Right atrium auricular region (tissue), 2 donors: ENCODE results near the gene HS1BP3. TPM values are rescaled to one million over a fixed set of nuclear protein-coding genes. Genes with fewer than 3 reads are reported as not detected.

Experiments
- DNase-seq: peaks from one replicate; pipeline ENCODE4 v3.0.0-alpha.2; 2019; ENCODE audit warnings: low spot score
- H3K27ac ChIP-seq, 2 donors: fragments of 200-600 bp; sonication (generic); 1 replicate in 1 of 2; 2 replicates in 1 of 2; pipeline ENCODE4 v1.5.1; 2016 to 2019
- H3K27me3 ChIP-seq, 2 donors: fragments of 200-600 bp; sonication (generic); one replicate each; pipeline versions ENCODE4 v1.5.1 to v1.6.0; 2017 to 2019
- H3K36me3 ChIP-seq: fragments of 200-600 bp; sonication (generic); one replicate; pipeline ENCODE4 v1.5.1; 2016
- H3K4me1 ChIP-seq, 2 donors: fragments of 200-600 bp; sonication (generic); one replicate each; pipeline versions ENCODE4 v1.5.1 to v1.6.0; 2017 to 2019
- H3K4me3 ChIP-seq, 2 donors: fragments of 200-600 bp; sonication (generic); 1 replicate in 1 of 2; 2 replicates in 1 of 2; pipeline ENCODE4 v1.5.1; 2017 to 2019; ENCODE audit warnings: mild to moderate bottlenecking in 1 of 2, moderate library complexity in 1 of 2
- H3K9me3 ChIP-seq, 2 donors: fragments of 200-600 bp; sonication (generic); one replicate each; pipeline ENCODE4 v1.5.1; 2019
- total RNA-seq, 2 donors: library from RNA; depleted of rRNA; stranded (reverse); fragments of >200 nt; gene quantifications; one replicate each; pipeline ENCODE4 v1.1.0, GENCODE V29; 2016
- TF ChIP-seq, protein P1 (sequence below), 2 donors: fragments of 200-600 bp; sonication (generic); IDR thresholded peaks; one replicate each; pipeline ENCODE4 v1.5.1; 2019; ENCODE audit warnings: antibody characterized with exemption in 2 of 2

HS1BP3 gene
- total RNA-seq, 2 donors from 2014 or later, result 19.5 to 26.0 TPM

DNA sequence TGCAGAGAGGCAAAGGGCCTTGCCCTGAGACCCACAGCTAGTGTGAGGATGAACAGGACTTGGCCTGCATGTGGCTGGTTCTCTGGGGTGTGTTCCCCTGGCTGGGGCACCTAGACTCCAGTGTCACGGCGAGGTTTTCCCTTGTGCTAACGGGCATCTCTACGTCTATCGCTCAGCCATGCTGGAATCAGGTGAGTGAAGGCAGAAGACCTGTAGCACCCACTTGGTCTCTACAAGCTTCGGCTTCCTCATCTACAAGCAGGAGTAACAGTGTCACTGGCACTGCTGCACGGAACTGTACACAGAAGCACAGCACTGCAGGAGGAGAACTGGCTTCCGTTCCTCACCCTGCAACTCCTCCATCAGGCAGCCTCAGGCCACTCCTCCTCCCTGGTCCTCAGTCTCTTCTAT is 30.6 kb downstream of the HS1BP3 start:
- DNase-seq, result no peak
- H3K36me3 ChIP-seq, result peaks cover 50% of the 10 kb centered on the region

DNA sequence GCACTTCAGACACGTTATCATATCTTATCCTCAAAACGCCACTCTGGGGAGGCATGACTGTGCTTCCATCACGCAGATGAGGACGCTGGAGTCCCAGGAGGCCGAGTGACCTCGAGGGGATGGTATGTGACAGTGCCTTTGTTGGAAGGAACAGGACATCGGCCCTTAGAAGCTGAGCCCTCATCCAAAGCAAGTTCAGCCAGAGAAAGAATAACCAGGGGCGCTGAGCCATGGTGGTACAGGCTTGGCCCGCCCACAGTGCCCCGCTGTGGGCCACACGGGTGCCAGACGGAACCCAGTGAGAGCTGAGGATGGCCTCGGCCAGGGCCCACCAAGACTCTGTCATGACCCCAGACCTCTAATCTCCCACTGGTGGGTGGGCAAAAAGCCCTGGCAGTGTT is 31.3 kb downstream of the HS1BP3 start:
- H3K36me3 ChIP-seq, result peaks cover 49% of the 10 kb centered on the region
- H3K9me3 ChIP-seq, result no peaks in the 10 kb centered on the region
- TF ChIP-seq, protein P1, sequence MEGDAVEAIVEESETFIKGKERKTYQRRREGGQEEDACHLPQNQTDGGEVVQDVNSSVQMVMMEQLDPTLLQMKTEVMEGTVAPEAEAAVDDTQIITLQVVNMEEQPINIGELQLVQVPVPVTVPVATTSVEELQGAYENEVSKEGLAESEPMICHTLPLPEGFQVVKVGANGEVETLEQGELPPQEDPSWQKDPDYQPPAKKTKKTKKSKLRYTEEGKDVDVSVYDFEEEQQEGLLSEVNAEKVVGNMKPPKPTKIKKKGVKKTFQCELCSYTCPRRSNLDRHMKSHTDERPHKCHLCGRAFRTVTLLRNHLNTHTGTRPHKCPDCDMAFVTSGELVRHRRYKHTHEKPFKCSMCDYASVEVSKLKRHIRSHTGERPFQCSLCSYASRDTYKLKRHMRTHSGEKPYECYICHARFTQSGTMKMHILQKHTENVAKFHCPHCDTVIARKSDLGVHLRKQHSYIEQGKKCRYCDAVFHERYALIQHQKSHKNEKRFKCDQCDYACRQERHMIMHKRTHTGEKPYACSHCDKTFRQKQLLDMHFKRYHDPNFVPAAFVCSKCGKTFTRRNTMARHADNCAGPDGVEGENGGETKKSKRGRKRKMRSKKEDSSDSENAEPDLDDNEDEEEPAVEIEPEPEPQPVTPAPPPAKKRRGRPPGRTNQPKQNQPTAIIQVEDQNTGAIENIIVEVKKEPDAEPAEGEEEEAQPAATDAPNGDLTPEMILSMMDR (IDR thresholded peaks at IDR 0.05), result no peak
- DNase-seq, result no peak
- H3K4me1 ChIP-seq, result peaks cover 0 to 91% of the 10 kb centered on the region in 2 donors
- H3K4me3 ChIP-seq, result no peak overlapping the region
- no peaks in the 10 kb centered on the region for H3K27me3 ChIP-seq
- peak overlapping the region; percentile 96 to 97 for H3K27ac ChIP-seq

More for the DNA sequence above, 30.6 kb downstream of the HS1BP3 start:
- Histone ChIP-seq H3K27ac (peak overlapping the region; percentile 96 to 97), H3K9me3 (no peaks in the 10 kb centered on the region), H3K4me3 (no peak overlapping the region), H3K27me3 (no peaks in the 10 kb centered on the region), H3K4me1 (peaks cover 0 to 91% of the 10 kb centered on the region in 2 donors)
- TF ChIP-seq, protein P1 (IDR thresholded peaks at IDR 0.05), result no peak

DNA sequence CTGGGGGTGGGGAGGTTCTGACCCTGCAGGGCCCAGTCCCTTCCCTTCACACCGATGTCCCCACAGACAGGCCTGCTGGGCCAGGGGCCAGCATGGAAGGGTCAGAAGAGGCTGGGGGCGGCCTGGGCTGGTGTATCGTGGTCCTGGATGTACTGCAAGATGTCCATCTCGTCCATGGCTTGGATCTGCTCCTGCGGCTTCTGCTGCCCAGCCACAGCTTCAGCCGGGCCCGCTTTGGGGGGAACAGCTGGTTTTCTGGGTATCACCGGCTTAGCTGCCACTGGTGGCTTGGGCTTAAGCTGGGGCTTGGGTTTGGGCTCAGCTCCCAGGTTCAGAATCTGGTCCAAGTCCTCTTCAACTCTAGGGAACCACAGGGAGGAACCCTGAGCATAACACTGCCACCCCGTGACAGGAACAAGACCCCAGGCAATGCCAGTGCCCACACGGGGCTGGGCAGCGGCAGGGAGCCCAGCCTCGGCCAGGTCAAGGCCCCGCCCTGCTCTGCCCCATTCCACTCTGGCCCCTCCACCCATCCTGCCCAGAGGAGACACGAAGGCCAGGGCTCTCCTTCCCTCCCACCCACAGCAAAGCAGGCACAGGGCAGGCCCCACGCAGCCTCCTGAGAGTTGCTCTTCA is 31.9 kb downstream of the HS1BP3 start:
- Histone ChIP-seq H3K4me3 (no peak overlapping the region), H3K36me3 (peaks cover 43% of the 10 kb centered on the region), H3K4me1 (peaks cover 0 to 93% of the 10 kb centered on the region in 2 donors), H3K9me3 (no peaks in the 10 kb centered on the region), H3K27ac (peak overlapping the region; percentile 96 to 97), H3K27me3 (no peaks in the 10 kb centered on the region)
- TF ChIP-seq, protein P1 (IDR thresholded peaks at IDR 0.05), result no peak
- DNase-seq, result no peak

DNA sequence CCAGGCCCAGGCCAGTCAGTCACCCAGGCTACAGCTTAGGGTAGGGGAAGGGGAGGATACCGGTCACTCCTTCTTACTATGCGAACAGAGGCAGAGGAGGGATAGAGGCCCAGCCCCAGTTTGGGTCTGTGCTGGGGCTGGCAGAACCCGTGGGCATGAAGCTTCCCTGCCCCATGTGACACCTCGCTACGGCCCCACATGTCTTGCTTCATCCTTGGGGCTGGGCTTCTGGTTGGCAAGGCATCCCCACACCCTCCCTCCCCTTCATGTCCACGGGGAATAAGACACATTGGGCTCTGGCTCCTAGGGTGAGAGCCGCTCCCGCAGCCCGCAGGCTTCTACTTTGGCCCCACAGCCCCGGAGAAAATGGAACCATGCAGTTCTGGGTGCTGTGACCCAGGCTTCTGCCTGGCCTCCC is 32.4 kb downstream of the HS1BP3 start:
- H3K36me3 ChIP-seq, result peaks cover 38% of the 10 kb centered on the region
- H3K9me3 ChIP-seq, result no peaks in the 10 kb centered on the region
- H3K27ac ChIP-seq, result peak overlapping the region; percentile 96 to 97
- DNase-seq, result no peak
- H3K4me3 ChIP-seq, result no peak overlapping the region
- TF ChIP-seq, protein P1 (IDR thresholded peaks at IDR 0.05), result no peak
- H3K27me3 ChIP-seq, result no peaks in the 10 kb centered on the region
- H3K4me1 ChIP-seq, result peaks cover 0 to 94% of the 10 kb centered on the region in 2 donors

DNA sequence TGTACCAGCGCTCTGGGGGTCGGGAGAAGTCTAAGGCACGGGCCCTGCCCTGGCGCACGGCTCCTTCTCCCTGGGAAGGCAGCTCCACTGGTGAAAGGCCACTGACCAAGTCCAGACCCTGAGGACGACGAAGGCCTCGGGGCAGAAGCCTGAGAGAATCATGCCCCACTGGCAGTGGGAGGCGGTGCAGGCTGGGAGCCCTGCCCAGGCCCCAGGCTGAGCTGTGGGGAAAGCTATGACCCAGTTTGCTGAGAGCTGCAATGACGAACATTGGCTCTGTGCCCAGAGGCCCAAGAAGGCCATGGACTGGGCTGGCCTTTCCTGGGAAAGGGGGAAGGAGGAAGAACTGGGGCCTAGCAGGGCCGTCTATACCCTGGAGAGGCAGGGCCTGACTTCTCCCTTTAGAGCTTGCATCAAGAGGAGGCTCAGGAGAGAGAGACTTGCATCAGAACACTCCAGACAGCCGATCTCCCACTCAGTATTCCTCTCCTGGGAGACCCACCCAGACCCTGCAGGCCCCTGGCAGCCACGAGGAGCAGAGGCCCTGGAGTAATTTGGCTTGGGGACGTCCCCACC is 32.9 kb downstream of the HS1BP3 start:
- TF ChIP-seq, protein P1 (IDR thresholded peaks at IDR 0.05), result peak; percentile 22 to 52
- DNase-seq, result peak; percentile 99
- no peaks in the 10 kb centered on the region for H3K27me3 ChIP-seq
- no peak overlapping the region for H3K4me3 ChIP-seq
- no peaks in the 10 kb centered on the region for H3K9me3 ChIP-seq
- H3K27ac ChIP-seq, result peak overlapping the region; percentile 96 to 97
- peaks cover 33% of the 10 kb centered on the region for H3K36me3 ChIP-seq
- H3K4me1 ChIP-seq, result peaks cover 0 to 94% of the 10 kb centered on the region in 2 donors
